GM18505 (cell line): ENCODE data around the gene C2.
"Not testable (repeated sequence)": the region's sequence is repeated elsewhere in the genome, so short reads cannot be mapped to it uniquely, and the experiment has no call there.

Source experiments
- ATAC-seq: cut with Tn5 transposase; IDR thresholded peaks from one replicate; pipeline ENCODE4 v1.9.1; 2021; ENCODE audit not compliant: unreplicated experiment
- POLR2A ChIP-seq: IDR thresholded peaks from 4 replicates; pipeline ENCODE4 v1.6.1; 2011; ENCODE audit warnings: borderline replicate concordance; ENCODE audit not compliant: insufficient read depth, insufficient read length; ENCODE audit errors: extremely low read depth

C2 gene

GRCh38 chr6:31919624-31920303, 7.8 kb upstream of the C2 start:
- no peak for TF ChIP-seq POLR2A
- no peak for ATAC-seq

- no peak for ATAC-seq
These were observed 6.7 kb upstream of the C2 start for GRCh38 chr6:31920811-31921210.

GRCh38 chr6:31922942-31923341, 4.6 kb upstream of the C2 start:
- TF ChIP-seq POLR2A = no peak
- ATAC-seq = no peak

More at GRCh38 chr6:31920811-31921210, 6.7 kb upstream of the C2 start:
- no peak for TF ChIP-seq POLR2A

- no peak for ATAC-seq
- no peak for TF ChIP-seq POLR2A
These were observed 550 bp downstream of the C2 start for GRCh38 chr6:31927863-31928671.

GRCh38 chr6:31928672-31928939, 1.1 kb downstream of the C2 start:
- no peak for ATAC-seq
- TF ChIP-seq POLR2A = no peak

- no peak for TF ChIP-seq POLR2A
- no peak for ATAC-seq
These were observed 3.4 kb downstream of the C2 start for GRCh38 chr6:31930962-31931361.

- ATAC-seq = not testable (repeated sequence)
These were observed 4.6 kb downstream of the C2 start for GRCh38 chr6:31932137-31932536.

GRCh38 chr6:31933537-31933936, 6.0 kb downstream of the C2 start:
- ATAC-seq = no peak
- TF ChIP-seq POLR2A = no peak

DNA sequence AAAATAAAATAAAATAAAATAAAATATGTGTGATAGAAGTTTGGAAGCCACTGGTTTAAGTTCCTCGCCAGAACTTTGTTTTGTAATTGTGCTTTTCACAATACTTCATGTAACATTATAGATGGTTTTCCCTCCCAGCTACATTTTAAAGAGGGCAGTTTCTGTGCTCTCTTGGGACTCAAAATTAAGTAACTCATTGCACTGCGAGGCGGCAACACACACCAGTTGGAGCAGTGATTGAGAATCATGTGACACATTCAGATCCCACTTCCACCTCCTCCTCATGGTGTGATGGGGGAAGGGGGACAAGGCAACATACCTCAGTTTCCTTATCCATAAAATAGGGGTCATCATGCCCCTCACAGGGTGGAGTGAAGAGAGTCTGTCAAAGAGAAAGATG, 7.5 kb downstream of the C2 start:
- TF ChIP-seq POLR2A = no peak
- no peak for ATAC-seq

- no peak for TF ChIP-seq POLR2A
- ATAC-seq = no peak
These were observed 8.3 kb downstream of the C2 start for GRCh38 chr6:31935823-31936222.

GRCh38 chr6:31940256-31940664, 12.7 kb downstream of the C2 start:
- no peak for TF ChIP-seq POLR2A
- no peak for ATAC-seq

GRCh38 chr6:31943742-31944141, 16.2 kb downstream of the C2 start:
- no peak for ATAC-seq
- TF ChIP-seq POLR2A = no peak

DNA sequence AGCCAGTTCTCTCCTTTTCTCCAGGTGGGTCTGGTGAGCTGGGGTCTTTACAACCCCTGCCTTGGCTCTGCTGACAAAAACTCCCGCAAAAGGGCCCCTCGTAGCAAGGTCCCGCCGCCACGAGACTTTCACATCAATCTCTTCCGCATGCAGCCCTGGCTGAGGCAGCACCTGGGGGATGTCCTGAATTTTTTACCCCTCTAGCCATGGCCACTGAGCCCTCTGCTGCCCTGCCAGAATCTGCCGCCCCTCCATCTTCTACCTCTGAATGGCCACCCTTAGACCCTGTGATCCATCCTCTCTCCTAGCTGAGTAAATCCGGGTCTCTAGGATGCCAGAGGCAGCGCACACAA, 17.6 kb downstream of the C2 start:
- ATAC-seq = no peak
- TF ChIP-seq POLR2A = no peak

DNA sequence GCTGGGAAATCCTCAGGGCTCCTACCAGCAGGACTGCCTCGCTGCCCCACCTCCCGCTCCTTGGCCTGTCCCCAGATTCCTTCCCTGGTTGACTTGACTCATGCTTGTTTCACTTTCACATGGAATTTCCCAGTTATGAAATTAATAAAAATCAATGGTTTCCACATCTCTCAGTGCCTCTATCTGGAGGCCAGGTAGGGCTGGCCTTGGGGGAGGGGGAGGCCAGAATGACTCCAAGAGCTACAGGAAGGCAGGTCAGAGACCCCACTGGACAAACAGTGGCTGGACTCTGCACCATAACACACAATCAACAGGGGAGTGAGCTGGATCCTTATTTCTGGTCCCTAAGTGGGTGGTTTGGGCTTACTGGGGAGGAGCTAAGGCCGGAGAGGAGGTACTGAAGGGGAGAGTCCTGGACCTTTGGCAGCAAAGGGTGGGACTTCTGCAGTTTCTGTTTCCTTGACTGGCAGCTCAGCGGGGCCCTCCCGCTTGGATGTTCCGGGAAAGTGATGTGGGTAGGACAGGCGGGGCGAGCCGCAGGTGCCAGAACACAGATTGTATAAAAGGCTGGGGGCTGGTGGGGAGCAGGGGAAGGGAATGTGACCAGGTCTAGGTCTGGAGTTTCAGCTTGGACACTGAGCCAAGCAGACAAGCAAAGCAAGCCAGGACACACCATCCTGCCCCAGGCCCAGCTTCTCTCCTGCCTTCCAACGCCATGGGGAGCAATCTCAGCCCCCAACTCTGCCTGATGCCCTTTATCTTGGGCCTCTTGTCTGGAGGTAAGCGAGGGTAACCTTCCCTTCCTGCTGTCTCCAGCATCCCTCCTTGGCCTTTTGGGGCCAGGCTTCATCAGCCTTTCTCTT, 18.2 kb downstream of the C2 start, which contains the start of gene CFB:
CFB (plus strand) TSS at position 589 of the 863 bp plus-strand sequence; CDS start at position 716, 127 bp downstream.
- no peak for TF ChIP-seq POLR2A
- ATAC-seq = no peak
